Gastroesophageal sphincter (tissue), 3 donors: ENCODE data around the gene VPS39.

Experiments used
- CTCF ChIP-seq, 4 experiments: fragments of 200-600 bp in 2 of 4; fragments of 450-650 bp in 2 of 4; sonication (generic) in 1 of 4; IDR thresholded peaks; one replicate each; pipeline ENCODE4 v1.5.1; 2017 to 2019; ENCODE audit warnings: antibody characterized with exemption in 4 of 4, mild to moderate bottlenecking in 2 of 4, moderate library complexity in 2 of 4
- EP300 ChIP-seq: sonication (generic); formaldehyde crosslinking; IDR thresholded peaks from one replicate; pipeline ENCODE4 v1.6.1; 2017; ENCODE audit warnings: antibody characterized with exemption, mild to moderate bottlenecking
- POLR2A ChIP-seq, 2 donors: fragments of 450-650 bp; IDR thresholded peaks; one replicate each; pipeline ENCODE4 v1.6.1; 2017; ENCODE audit warnings: antibody characterized with exemption in 2 of 2, mild to moderate bottlenecking in 2 of 2, moderate library complexity in 1 of 2
- POLR2AphosphoS5 ChIP-seq: sonication (generic); formaldehyde crosslinking; IDR thresholded peaks from one replicate; pipeline ENCODE4 v1.6.1; 2017; ENCODE audit warnings: antibody characterized with exemption

DNA sequence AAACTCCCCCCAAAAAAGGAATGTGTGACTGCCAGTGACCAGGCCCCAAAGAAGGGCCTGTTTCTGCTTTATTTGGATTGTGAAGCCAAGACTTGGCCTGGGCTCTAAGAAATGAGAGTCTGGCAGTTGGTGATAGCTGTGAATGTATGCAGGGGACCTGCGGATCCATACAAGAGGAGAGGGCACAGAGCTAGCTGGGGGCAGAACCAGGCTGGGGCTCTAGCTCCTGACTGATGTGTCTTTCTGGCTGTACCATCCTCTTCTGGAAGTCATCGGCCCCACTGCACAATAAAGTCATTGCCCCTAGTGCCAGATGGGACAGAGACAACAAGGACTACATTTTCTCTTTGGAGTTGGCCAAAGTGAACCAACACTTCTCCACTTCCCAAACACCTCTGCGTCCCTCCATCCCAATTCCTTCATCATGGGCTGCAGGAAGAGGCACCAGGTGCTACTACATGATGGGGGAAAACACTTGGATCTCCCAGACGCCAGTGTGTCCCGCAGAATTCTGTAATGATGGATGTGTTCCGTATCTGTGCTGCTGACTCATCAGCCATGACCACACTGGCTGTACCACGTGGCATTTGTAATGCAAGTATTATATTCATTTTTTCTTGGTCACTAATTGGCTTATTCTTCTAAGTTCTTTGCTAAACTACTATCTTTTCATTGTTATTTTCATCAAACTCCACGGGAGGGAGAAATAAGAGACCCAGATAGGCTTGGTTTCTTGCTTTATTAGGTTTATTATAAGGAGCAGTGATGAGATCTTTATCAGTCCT is 49.9 kb downstream of the VPS39 start:
- TF ChIP-seq POLR2AphosphoS5 (peak; percentile 37), CTCF (IDR thresholded peaks at IDR 0.05) (no peak), POLR2A (IDR thresholded peaks at IDR 0.05) (no peak), EP300 (no peak)
